HepG2 (cell line): ENCODE measurements around the gene IFNLR1. TPM values are rescaled to one million over a fixed set of nuclear protein-coding genes. Genes with fewer than 3 reads are reported as not detected.

ENCODE experiments used
- ATAC-seq: fragments of 200-7000 bp; cut with Tn5 transposase; 3 replicates; pipeline ENCODE4 v1.9.1; 2020; ENCODE audit warnings: mild to moderate bottlenecking, moderate library complexity
- BruUV-seq: library from RNA; stranded (reverse); fragments of 400-500 nt; replicated peaks from 2 replicates; lab custom pipeline; 2021; lab: Mats Ljungman, UMichigan
- CTCF ChIA-PET: fragments of 300-600 bp; formaldehyde crosslinking; extraction: SDS; loops from one replicate; lab custom pipeline; 2021; ENCODE audit warnings: low total read pairs, inconsistent platforms, low intra/inter-chr PET ratio; lab: Yijun Ruan, JAX
- POLR2A ChIA-PET: fragments of 350-600 bp; sonication (Branson Sonifier 250); formaldehyde crosslinking; loops from one replicate; lab custom pipeline; 2020; ENCODE audit warnings: antibody characterized with exemption, inconsistent platforms; lab: Yijun Ruan, JAX
- DNase-seq: peaks from one replicate; pipeline ENCODE4 v3.0.0-alpha.2; 2015; ENCODE audit warnings: low spot score
- FAIRE-seq: peaks from 3 replicates; lab custom pipeline; 2011; peaks lifted over from hg19 to GRCh38; lab: Jason Lieb, UNC
- H2AFZ ChIP-seq: one replicate; pipeline ENCODE4 v1.6.1; 2011; ENCODE audit warnings: low read length, inconsistent platforms
- H3K27ac ChIP-seq: fragments of 300-600 bp; 3 replicates; pipeline ENCODE4 v1.8.0; 2011; ENCODE audit warnings: mixed run types, mild to moderate bottlenecking, mixed read lengths, low read length, inconsistent platforms; ENCODE audit not compliant: insufficient read depth; ENCODE audit errors: extremely low read length
- H3K27me3 ChIP-seq, 2 experiments: fragments of 200-600 bp in 1 of 2; 2 replicates in 1 of 2; 3 replicates in 1 of 2; pipeline versions ENCODE4 v1.6.0 to v1.8.0; 2011; ENCODE audit warnings: low read length in 2 of 2, mild to moderate bottlenecking in 2 of 2, moderate library complexity in 2 of 2, inconsistent platforms in 1 of 2; ENCODE audit not compliant: insufficient read depth in 2 of 2, control insufficient read depth in 1 of 2
- H3K36me3 ChIP-seq, 2 experiments: fragments of 200-600 bp in 1 of 2; replicated peaks in 1 of 2; 2 replicates in 1 of 2; 3 replicates in 1 of 2; pipeline versions ENCODE4 v1.5.1 to v1.8.0; 2011; ENCODE audit warnings: low read length in 2 of 2, inconsistent platforms in 1 of 2; ENCODE audit not compliant: insufficient read depth in 2 of 2, control insufficient read depth in 1 of 2
- H3K4me1 ChIP-seq: 2 replicates; pipeline ENCODE4 v1.5.1; 2012; ENCODE audit warnings: low read length, inconsistent platforms; ENCODE audit not compliant: insufficient read depth
- H3K4me2 ChIP-seq: 2 replicates; pipeline ENCODE4 v1.6.0; 2011; ENCODE audit warnings: low read depth, low read length, inconsistent platforms
- H3K4me3 ChIP-seq, 3 experiments: fragments of 200-600 bp in 1 of 3; sonication (generic), shearing (Covaris generic) in 1 of 3; replicated peaks in 1 of 3; 2 replicates each; pipeline ENCODE4 v1.5.1; 2011 to 2016; ENCODE audit warnings: low read length in 3 of 3, inconsistent platforms in 2 of 3, low read depth in 2 of 3, mild to moderate bottlenecking in 2 of 3, control low read depth in 1 of 3, mixed read lengths in 1 of 3; ENCODE audit not compliant: insufficient read depth in 1 of 3
- H3K79me2 ChIP-seq: one replicate; pipeline ENCODE4 v1.6.1; 2011; ENCODE audit warnings: low read length, inconsistent platforms; ENCODE audit not compliant: insufficient read depth
- H3K9ac ChIP-seq: 2 replicates; pipeline ENCODE4 v1.6.0; 2011; ENCODE audit warnings: mild to moderate bottlenecking, low read depth, low read length, inconsistent platforms; ENCODE audit not compliant: insufficient read depth
- H3K9me3 ChIP-seq: 2 replicates; pipeline ENCODE4 v1.5.1; 2012; ENCODE audit warnings: mild to moderate bottlenecking, low read length
- H4K20me1 ChIP-seq: 2 replicates; pipeline ENCODE4 v1.6.0; 2011; ENCODE audit warnings: inconsistent platforms, mild to moderate bottlenecking, low read length, moderate library complexity; ENCODE audit not compliant: insufficient read depth
- JUND ChIP-seq: sonication (generic); formaldehyde crosslinking; IDR thresholded peaks from 2 replicates; pipeline ENCODE4 v1.8.0; 2022; ENCODE audit warnings: mild to moderate bottlenecking, missing genetic modification reagents
- KLF9 ChIP-seq: IDR thresholded peaks from 2 replicates; pipeline ENCODE4 v1.6.1; 2016; ENCODE audit warnings: low read depth
- NFE2 ChIP-seq: sonication (generic); formaldehyde crosslinking; IDR thresholded peaks from 2 replicates; pipeline ENCODE4 v1.4.0; 2020; ENCODE audit warnings: missing genetic modification reagents
- NFIB ChIP-seq: sonication (generic); formaldehyde crosslinking; IDR thresholded peaks from 2 replicates; pipeline ENCODE4 v1.9.0; 2021; ENCODE audit warnings: missing genetic modification reagents, mild to moderate bottlenecking, borderline replicate concordance
- TMF1 ChIP-seq: sonication (generic); formaldehyde crosslinking; IDR thresholded peaks from 2 replicates; pipeline ENCODE4 v1.8.1; 2022; ENCODE audit warnings: low read depth, missing genetic modification reagents
- ZNF615 ChIP-seq: sonication (generic); formaldehyde crosslinking; IDR thresholded peaks from 2 replicates; pipeline ENCODE4 v1.5.0; 2020; ENCODE audit warnings: mild to moderate bottlenecking, missing genetic modification reagents, borderline replicate concordance
- ZNF878 ChIP-seq: sonication (generic); formaldehyde crosslinking; IDR thresholded peaks from 2 replicates; pipeline ENCODE4 v1.8.1; 2023; ENCODE audit warnings: mild to moderate bottlenecking, missing genetic modification reagents, moderate library complexity
- WGBS: methylation state at CpG from one replicate; pipeline ENCODE4 v1.1.6; 2017; ENCODE audit warnings: low lambda C conversion rate; 5-methylcytosine and 5-hydroxymethylcytosine counted together
- in situ Hi-C: cut with HindIII; loops from 2 replicates; pipeline ENCODE4 v1.10.0; 2017; ENCODE audit warnings: low pct_unique_long_range_greater_than_20kb; ENCODE audit not compliant: extremely low pct_ligation_motif_present
- intact Hi-C: fragments of 100-400 bp; cut with micrococcal nuclease; formaldehyde crosslinking; loops from one replicate; pipeline ENCODE4 v1.10.0; 2022; ENCODE audit not compliant: unreplicated experiment
- polyA plus RNA-seq, 8 experiments: library from polyadenylated mRNA; depleted of rRNA in 3 of 8; stranded (reverse) in 7 of 8; unstranded in 1 of 8; fragments of >200 nt; fragmentation: Illumina TruSeq in 4 of 8; extraction: Trizol in 4 of 8; gene quantifications; 2 replicates each; pipeline versions ENCODE4 v1.2.1 to v1.2.3, GENCODE V29; 2011 to 2016; ENCODE audit warnings: low read depth in 4 of 8, missing spikeins in 1 of 8, mixed read lengths in 1 of 8; ENCODE audit not compliant: insufficient read depth in 1 of 8
- total RNA-seq, 5 experiments: library from RNA; depleted of rRNA; stranded (reverse); fragments of >200 nt; fragmentation: Illumina TruSeq; extraction: Trizol; gene quantifications; 2 replicates each; pipeline ENCODE4 v1.2.3, GENCODE V29; 2016; ENCODE audit warnings: low read depth in 1 of 5
- TF ChIP-seq, protein P1 (sequence below): sonication (generic); formaldehyde crosslinking; IDR thresholded peaks from 2 replicates; pipeline ENCODE4 v1.4.0; 2020; ENCODE audit warnings: missing genetic modification reagents, borderline replicate concordance
- TF ChIP-seq, protein P2 (sequence below): sonication (generic); formaldehyde crosslinking; IDR thresholded peaks from 2 replicates; pipeline ENCODE4 v1.9.0; 2021; ENCODE audit warnings: mild to moderate bottlenecking, missing genetic modification reagents
- TF ChIP-seq, protein P3 (sequence below): sonication (generic); formaldehyde crosslinking; IDR thresholded peaks from 2 replicates; pipeline ENCODE4 v1.8.0; 2022; ENCODE audit warnings: low read depth, missing genetic modification reagents
- TF ChIP-seq, protein P4 (sequence below): sonication (generic); formaldehyde crosslinking; conservative IDR thresholded peaks from 2 replicates; pipeline ENCODE4 v1.4.0; 2020; ENCODE audit warnings: missing genetic modification reagents

Gene IFNLR1
- total and polyA plus RNA-seq, 2 of the 13 experiments (the other 11 are each of a cell fraction or from before 2014, with no cell fraction given) = 3.8 to 8.5 TPM

DNA sequence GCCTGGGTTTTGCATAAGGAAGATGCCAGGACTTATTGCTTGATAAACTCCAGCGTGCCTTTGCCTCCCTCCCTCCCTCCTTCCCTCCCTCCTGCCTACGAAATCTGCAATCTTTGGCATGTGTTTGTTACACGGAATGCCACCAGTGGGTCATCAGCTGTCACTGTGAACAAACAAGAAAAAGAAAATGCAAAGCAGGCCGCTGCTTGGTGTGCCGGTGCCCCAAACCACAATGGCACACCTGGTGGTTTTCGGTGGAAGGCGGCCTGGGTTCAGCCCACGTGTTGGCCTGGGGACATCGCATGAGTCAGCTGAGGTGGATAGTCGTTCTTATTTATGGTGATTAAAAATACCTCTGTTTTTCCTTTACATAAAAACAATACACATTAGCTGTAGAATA is 16.3 kb upstream of the IFNLR1 start:
- no peak overlapping the region for H2AFZ ChIP-seq
- no peaks in the 10 kb centered on the region for H3K36me3 ChIP-seq
- ChIA-PET POLR2A (no interaction called here), CTCF (interaction anchor here (8.2 kb wide), 1 partner anchor 187 kb away, joined by 151 read pairs; no protein-coding TSS in a partner anchor)
- no peaks in the 10 kb centered on the region for H3K9me3 ChIP-seq
- no peak overlapping the region for H3K4me2 ChIP-seq
- DNase-seq = no peak
- no peak for FAIRE-seq
- no peaks in the 10 kb centered on the region for H3K79me2 ChIP-seq
- peaks cover 26% of the 10 kb centered on the region for H3K4me1 ChIP-seq
- ATAC-seq = no peak
- WGBS = 32% methylated on average over 10 of the region's 10 CpGs
- in situ Hi-C loops = loop anchor here (5.0 kb wide), 1 partner anchor 189 kb away; no protein-coding TSS in a partner anchor
- no peak overlapping the region for H3K9ac ChIP-seq
- peaks cover 0 to 1% of the 10 kb centered on the region in 2 experiments; a peak in 3 of 5 replicates for H3K27me3 ChIP-seq
- intact Hi-C loops = loop anchor here (10.0 kb wide), 1 partner anchor 91 kb away; no protein-coding TSS in a partner anchor
- no peak overlapping the region for H3K27ac ChIP-seq
- no TSS peak for BruUV-seq
- no peak overlapping the region for H3K4me3 ChIP-seq
- H4K20me1 ChIP-seq = no peaks in the 10 kb centered on the region
- no peak for TF ChIP-seq JUND (CRISPR knock-in tag)
- TF ChIP-seq, protein P1, sequence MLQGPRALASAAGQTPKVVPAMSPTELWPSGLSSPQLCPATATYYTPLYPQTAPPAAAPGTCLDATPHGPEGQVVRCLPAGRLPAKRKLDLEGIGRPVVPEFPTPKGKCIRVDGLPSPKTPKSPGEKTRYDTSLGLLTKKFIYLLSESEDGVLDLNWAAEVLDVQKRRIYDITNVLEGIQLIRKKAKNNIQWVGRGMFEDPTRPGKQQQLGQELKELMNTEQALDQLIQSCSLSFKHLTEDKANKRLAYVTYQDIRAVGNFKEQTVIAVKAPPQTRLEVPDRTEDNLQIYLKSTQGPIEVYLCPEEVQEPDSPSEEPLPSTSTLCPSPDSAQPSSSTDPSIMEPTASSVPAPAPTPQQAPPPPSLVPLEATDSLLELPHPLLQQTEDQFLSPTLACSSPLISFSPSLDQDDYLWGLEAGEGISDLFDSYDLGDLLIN (CRISPR knock-in tag) = no peak
- TF ChIP-seq, protein P2, sequence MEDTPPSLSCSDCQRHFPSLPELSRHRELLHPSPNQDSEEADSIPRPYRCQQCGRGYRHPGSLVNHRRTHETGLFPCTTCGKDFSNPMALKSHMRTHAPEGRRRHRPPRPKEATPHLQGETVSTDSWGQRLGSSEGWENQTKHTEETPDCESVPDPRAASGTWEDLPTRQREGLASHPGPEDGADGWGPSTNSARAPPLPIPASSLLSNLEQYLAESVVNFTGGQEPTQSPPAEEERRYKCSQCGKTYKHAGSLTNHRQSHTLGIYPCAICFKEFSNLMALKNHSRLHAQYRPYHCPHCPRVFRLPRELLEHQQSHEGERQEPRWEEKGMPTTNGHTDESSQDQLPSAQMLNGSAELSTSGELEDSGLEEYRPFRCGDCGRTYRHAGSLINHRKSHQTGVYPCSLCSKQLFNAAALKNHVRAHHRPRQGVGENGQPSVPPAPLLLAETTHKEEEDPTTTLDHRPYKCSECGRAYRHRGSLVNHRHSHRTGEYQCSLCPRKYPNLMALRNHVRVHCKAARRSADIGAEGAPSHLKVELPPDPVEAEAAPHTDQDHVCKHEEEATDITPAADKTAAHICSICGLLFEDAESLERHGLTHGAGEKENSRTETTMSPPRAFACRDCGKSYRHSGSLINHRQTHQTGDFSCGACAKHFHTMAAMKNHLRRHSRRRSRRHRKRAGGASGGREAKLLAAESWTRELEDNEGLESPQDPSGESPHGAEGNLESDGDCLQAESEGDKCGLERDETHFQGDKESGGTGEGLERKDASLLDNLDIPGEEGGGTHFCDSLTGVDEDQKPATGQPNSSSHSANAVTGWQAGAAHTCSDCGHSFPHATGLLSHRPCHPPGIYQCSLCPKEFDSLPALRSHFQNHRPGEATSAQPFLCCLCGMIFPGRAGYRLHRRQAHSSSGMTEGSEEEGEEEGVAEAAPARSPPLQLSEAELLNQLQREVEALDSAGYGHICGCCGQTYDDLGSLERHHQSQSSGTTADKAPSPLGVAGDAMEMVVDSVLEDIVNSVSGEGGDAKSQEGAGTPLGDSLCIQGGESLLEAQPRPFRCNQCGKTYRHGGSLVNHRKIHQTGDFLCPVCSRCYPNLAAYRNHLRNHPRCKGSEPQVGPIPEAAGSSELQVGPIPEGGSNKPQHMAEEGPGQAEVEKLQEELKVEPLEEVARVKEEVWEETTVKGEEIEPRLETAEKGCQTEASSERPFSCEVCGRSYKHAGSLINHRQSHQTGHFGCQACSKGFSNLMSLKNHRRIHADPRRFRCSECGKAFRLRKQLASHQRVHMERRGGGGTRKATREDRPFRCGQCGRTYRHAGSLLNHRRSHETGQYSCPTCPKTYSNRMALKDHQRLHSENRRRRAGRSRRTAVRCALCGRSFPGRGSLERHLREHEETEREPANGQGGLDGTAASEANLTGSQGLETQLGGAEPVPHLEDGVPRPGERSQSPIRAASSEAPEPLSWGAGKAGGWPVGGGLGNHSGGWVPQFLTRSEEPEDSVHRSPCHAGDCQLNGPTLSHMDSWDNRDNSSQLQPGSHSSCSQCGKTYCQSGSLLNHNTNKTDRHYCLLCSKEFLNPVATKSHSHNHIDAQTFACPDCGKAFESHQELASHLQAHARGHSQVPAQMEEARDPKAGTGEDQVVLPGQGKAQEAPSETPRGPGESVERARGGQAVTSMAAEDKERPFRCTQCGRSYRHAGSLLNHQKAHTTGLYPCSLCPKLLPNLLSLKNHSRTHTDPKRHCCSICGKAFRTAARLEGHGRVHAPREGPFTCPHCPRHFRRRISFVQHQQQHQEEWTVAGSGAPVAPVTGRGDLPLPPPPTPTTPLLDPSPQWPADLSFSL = no peak
- no peak for TF ChIP-seq TMF1 (CRISPR knock-in tag)
- no peak for TF ChIP-seq KLF9 (CRISPR knock-in tag)
- TF ChIP-seq NFE2 (CRISPR knock-in tag) = no peak
- TF ChIP-seq ZNF615 = no peak
- TF ChIP-seq, protein P3, sequence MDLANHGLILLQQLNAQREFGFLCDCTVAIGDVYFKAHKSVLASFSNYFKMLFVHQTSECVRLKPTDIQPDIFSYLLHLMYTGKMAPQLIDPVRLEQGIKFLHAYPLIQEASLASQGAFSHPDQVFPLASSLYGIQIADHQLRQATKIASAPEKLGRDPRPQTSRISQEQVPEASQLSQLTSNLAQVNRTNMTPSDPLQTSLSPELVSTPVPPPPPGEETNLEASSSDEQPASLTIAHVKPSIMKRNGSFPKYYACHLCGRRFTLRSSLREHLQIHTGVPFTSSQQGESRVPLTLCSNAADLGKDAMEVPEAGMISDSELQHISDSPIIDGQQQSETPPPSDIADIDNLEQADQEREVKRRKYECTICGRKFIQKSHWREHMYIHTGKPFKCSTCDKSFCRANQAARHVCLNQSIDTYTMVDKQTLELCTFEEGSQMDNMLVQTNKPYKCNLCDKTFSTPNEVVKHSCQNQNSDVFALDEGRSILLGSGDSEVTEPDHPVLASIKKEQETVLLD = no peak
- TF ChIP-seq ZNF878 (CRISPR knock-in tag) = no peak
- no peak for TF ChIP-seq NFIB (CRISPR knock-in tag)
- TF ChIP-seq, protein P4, sequence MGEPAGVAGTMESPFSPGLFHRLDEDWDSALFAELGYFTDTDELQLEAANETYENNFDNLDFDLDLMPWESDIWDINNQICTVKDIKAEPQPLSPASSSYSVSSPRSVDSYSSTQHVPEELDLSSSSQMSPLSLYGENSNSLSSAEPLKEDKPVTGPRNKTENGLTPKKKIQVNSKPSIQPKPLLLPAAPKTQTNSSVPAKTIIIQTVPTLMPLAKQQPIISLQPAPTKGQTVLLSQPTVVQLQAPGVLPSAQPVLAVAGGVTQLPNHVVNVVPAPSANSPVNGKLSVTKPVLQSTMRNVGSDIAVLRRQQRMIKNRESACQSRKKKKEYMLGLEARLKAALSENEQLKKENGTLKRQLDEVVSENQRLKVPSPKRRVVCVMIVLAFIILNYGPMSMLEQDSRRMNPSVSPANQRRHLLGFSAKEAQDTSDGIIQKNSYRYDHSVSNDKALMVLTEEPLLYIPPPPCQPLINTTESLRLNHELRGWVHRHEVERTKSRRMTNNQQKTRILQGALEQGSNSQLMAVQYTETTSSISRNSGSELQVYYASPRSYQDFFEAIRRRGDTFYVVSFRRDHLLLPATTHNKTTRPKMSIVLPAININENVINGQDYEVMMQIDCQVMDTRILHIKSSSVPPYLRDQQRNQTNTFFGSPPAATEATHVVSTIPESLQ = no peak
